Measurements from ENCODE around the gene BATF2. TPM values are rescaled to one million over a fixed set of nuclear protein-coding genes. Genes with fewer than 3 reads are reported as not detected.

The BATF2 gene
- total and polyA plus RNA-seq, 9 of the 15 experiments (the other 6 are each of a cell fraction or from before 2014, with no cell fraction given) = 1.7 to 8.9 (median 6.4) TPM

- TF ChIP-seq U2AF1 (optimal IDR thresholded peaks at IDR 0.05; ENCODE audit: low read depth, low read length) = peak; percentile 93
- no peak for TF ChIP-seq MCM2 (IDR thresholded peaks at IDR 0.05; ENCODE audit: low read depth)
- TF ChIP-seq ZNF445 (CRISPR knock-in tag; IDR thresholded peaks at IDR 0.05; ENCODE audit: low read depth) = no peak
- peak; percentile 52 to 79; a peak in 3 of 4 replicates for TF ChIP-seq MAZ (CRISPR knock-in tag; conservative IDR thresholded peaks at IDR 0.05 in 1 of 2, IDR thresholded peaks at IDR 0.05 in 1 of 2)
- TF ChIP-seq ZNF699 (CRISPR knock-in tag; IDR thresholded peaks at IDR 0.05; ENCODE audit: insufficient replicate concordance) = no peak
- peak; percentile 70 for TF ChIP-seq PKNOX1 (IDR thresholded peaks at IDR 0.05)
- TF ChIP-seq ZNF655 (CRISPR knock-in tag; IDR thresholded peaks at IDR 0.05) = no peak
- no peak for TF ChIP-seq HOMEZ (CRISPR knock-in tag; IDR thresholded peaks at IDR 0.05)
- peak in 2 of 3 experiments; percentile 9 to 40 for TF ChIP-seq YY1 (IDR thresholded peaks at IDR 0.05; ENCODE audit: borderline replicate concordance in 1 of 3, control insufficient read depth in 1 of 3, extremely low read depth in 1 of 3, insufficient read depth in 3 of 3, insufficient read length in 1 of 3, insufficient replicate concordance in 2 of 3, low read depth in 1 of 3, low read length in 2 of 3)
- no peak for TF ChIP-seq RBM15 (IDR thresholded peaks at IDR 0.05; ENCODE audit: insufficient read depth, low read length)
- no peak for TF ChIP-seq ZNF24 (IDR thresholded peaks at IDR 0.05)
- no peak for TF ChIP-seq ZNF77 (CRISPR knock-in tag; IDR thresholded peaks at IDR 0.05)
- TF ChIP-seq SUPT5H (IDR thresholded peaks at IDR 0.05) = no peak; the same call in 1 of the 2 replicates
- TF ChIP-seq ELF1 (tag; IDR thresholded peaks at IDR 0.05) = peak; percentile 57; the same call in 1 of the 2 replicates
- no peak for TF ChIP-seq CC2D1A (IDR thresholded peaks at IDR 0.05)
- TF ChIP-seq THRAP3 (IDR thresholded peaks at IDR 0.05; ENCODE audit: borderline replicate concordance) = no peak
- TF ChIP-seq KLF6 (CRISPR knock-in tag; IDR thresholded peaks at IDR 0.05; ENCODE audit: borderline replicate concordance) = no peak
- no peak for TF ChIP-seq MECOM (CRISPR knock-in tag; IDR thresholded peaks at IDR 0.05)
- no peak for TF ChIP-seq BMI1 (IDR thresholded peaks at IDR 0.05; ENCODE audit: low read length)
- TF ChIP-seq DIDO1 (tag; IDR thresholded peaks at IDR 0.05; ENCODE audit: low read depth) = peak; percentile 64
- TF ChIP-seq ZNF76 (CRISPR knock-in tag; IDR thresholded peaks at IDR 0.05; ENCODE audit: borderline replicate concordance) = no peak
- 0 out of 2 replicates have a peak, but pooled peaks have one; percentile 70 for TF ChIP-seq KDM2B (CRISPR knock-in tag; IDR thresholded peaks at IDR 0.05)
- TF ChIP-seq BRD9 (IDR thresholded peaks at IDR 0.05; ENCODE audit: low read depth, partially characterized antibody) = no peak
- TF ChIP-seq GTF2B (IDR thresholded peaks at IDR 0.05; ENCODE audit: extremely low read depth, insufficient read length) = no peak
These were observed 17.3 kb upstream of the BATF2 start, which contains the start of gene ARL2 (continued) for GRCh38 chr11:65013888-65014725.
